Astrocyte (in vitro differentiated cells and primary cell): ENCODE measurements around the gene EVI5L.

Source experiments
- EZH2 ChIP-seq: IDR thresholded peaks from 2 replicates; pipeline ENCODE4 v1.6.1; 2012; ENCODE audit warnings: mild to moderate bottlenecking, low read length, inconsistent platforms; ENCODE audit not compliant: insufficient read depth
- TF ChIP-seq, protein P1 (sequence below): IDR thresholded peaks from 2 replicates; pipeline ENCODE4 v1.5.1; 2011; ENCODE audit warnings: low read depth, mild to moderate bottlenecking, inconsistent platforms, low read length, moderate library complexity; ENCODE audit not compliant: insufficient read depth

DNA sequence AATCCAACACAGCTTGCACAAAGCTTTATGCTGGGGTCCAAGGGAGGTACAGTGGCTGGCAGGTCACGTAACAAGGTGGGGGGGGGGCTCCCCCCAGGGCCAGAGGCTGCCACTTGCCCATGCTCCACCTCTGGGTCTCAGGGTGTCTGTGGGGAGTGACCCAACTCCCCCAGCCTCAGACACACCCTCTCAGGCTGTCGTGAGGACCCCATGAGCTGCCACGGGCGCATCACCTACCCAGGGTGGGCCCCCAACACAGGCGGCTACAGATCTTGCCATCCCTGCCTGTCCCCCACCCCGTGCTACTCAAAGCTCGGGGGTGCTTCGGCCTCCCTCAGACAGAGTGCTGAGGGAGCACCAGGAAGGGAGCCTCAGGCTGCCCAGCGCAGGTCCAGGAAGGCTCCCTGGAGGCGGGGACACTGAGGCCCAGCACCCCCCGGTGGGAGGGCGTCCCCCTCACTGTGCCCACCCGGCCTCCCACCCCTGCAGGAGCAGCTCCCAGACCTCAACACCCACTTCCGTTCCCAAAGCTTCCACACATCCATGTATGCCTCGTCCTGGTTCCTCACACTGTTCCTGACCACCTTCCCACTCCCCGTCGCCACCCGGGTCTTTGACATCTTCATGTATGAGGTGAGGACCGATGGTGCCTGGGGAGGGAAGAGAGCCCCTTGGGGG, 21.1 kb downstream of the EVI5L start:
- TF ChIP-seq, protein P1, sequence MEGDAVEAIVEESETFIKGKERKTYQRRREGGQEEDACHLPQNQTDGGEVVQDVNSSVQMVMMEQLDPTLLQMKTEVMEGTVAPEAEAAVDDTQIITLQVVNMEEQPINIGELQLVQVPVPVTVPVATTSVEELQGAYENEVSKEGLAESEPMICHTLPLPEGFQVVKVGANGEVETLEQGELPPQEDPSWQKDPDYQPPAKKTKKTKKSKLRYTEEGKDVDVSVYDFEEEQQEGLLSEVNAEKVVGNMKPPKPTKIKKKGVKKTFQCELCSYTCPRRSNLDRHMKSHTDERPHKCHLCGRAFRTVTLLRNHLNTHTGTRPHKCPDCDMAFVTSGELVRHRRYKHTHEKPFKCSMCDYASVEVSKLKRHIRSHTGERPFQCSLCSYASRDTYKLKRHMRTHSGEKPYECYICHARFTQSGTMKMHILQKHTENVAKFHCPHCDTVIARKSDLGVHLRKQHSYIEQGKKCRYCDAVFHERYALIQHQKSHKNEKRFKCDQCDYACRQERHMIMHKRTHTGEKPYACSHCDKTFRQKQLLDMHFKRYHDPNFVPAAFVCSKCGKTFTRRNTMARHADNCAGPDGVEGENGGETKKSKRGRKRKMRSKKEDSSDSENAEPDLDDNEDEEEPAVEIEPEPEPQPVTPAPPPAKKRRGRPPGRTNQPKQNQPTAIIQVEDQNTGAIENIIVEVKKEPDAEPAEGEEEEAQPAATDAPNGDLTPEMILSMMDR = no peak
- TF ChIP-seq EZH2 = no peak
